Measurements from ENCODE around the gene GH1.
"Not testable (repeated sequence)": the region's sequence is repeated elsewhere in the genome, so short reads cannot be mapped to it uniquely, and the experiment has no call there.

The GH1 gene

GRCh38 chr17:63918789-63919305, at the start of gene GH1:
Gene GH1, minus strand, starts transcription at chr17:63918839. Its CDS starts 63 bp downstream, at chr17:63918776.
- DNase-seq = not testable (repeated sequence)

- no peak for DNase-seq
These were observed 49.3 kb upstream of the GH1 start for GRCh38 chr17:63967953-63968352.

- DNase-seq = no peak
These were observed 48.1 kb upstream of the GH1 start for GRCh38 chr17:63966646-63967264.

- no peak for DNase-seq
These were observed 44.5 kb upstream of the GH1 start for GRCh38 chr17:63963123-63963522.

- DNase-seq = no peak
These were observed 43.7 kb upstream of the GH1 start for GRCh38 chr17:63962298-63962744.

- DNase-seq = peak; percentile 81
These were observed 42.9 kb upstream of the GH1 start for GRCh38 chr17:63961355-63962212.

GRCh38 chr17:63960430-63960829, 41.8 kb upstream of the GH1 start:
- DNase-seq = no peak

GRCh38 chr17:63960006-63960405, 41.4 kb upstream of the GH1 start:
- no peak for DNase-seq

GRCh38 chr17:63956296-63956920, 37.8 kb upstream of the GH1 start:
- no peak for DNase-seq

GRCh38 chr17:63955791-63956190, 37.2 kb upstream of the GH1 start:
- no peak for DNase-seq

- DNase-seq = no peak
These were observed 36.6 kb upstream of the GH1 start for GRCh38 chr17:63955232-63955631.

- no peak for DNase-seq
These were observed 35.9 kb upstream of the GH1 start for GRCh38 chr17:63954402-63955063.

GRCh38 chr17:63950940-63951907, 32.6 kb upstream of the GH1 start:
- DNase-seq = no peak

- no peak for DNase-seq
These were observed 31.1 kb upstream of the GH1 start for GRCh38 chr17:63949576-63950250.

- DNase-seq = no peak
These were observed 29.9 kb upstream of the GH1 start for GRCh38 chr17:63948521-63948920.

GRCh38 chr17:63947711-63948330, 29.2 kb upstream of the GH1 start:
- no peak for DNase-seq

GRCh38 chr17:63946440-63947363, 28.1 kb upstream of the GH1 start:
- peak; percentile 46 for DNase-seq

GRCh38 chr17:63945784-63946439, 27.3 kb upstream of the GH1 start:
- no peak for DNase-seq
